Endothelial cell of umbilical vein (primary cell): Measurements from ENCODE around the gene MTR. TPM values are rescaled to one million over a fixed set of nuclear protein-coding genes. Genes with fewer than 3 reads are reported as not detected.

ENCODE experiments used
- Bru-seq: library from RNA; stranded (reverse); fragments of 400-500 nt; gene quantifications from one replicate; lab custom pipeline; 2021; lab: Mats Ljungman, UMichigan
- BruChase-seq, 2 experiments: library from RNA; stranded (reverse); fragments of 400-500 nt; gene quantifications; one replicate each; lab custom pipeline; 2021; lab: Mats Ljungman, UMichigan
- BruUV-seq: library from RNA; stranded (reverse); fragments of 400-500 nt; replicated peaks from 2 replicates; lab custom pipeline; 2021; lab: Mats Ljungman, UMichigan
- CTCF ChIA-PET: fragments of 300-600, 350-600 bp; sonication (Branson Sonifier 250); formaldehyde crosslinking; loops from one replicate; lab custom pipeline; 2021; ENCODE audit warnings: antibody characterized with exemption, inconsistent platforms; lab: Charles Lee
- POLR2A ChIA-PET: fragments of 300-600, 350-600 bp; sonication (Branson Sonifier 250); formaldehyde crosslinking; loops from one replicate; lab custom pipeline; 2021; ENCODE audit warnings: antibody characterized with exemption, inconsistent platforms; lab: Charles Lee
- DNase-seq: peaks from one replicate; pipeline ENCODE4 v3.0.0-alpha.2; 2011; ENCODE audit warnings: low read depth, low spot score
- FAIRE-seq: peaks from 2 replicates; lab custom pipeline; 2011; peaks lifted over from hg19 to GRCh38; lab: Jason Lieb, UNC
- H2AFZ ChIP-seq: 2 replicates; pipeline ENCODE4 v1.6.0; 2012; ENCODE audit warnings: low read depth, low read length, control low read depth, inconsistent platforms
- H3K27ac ChIP-seq: 2 replicates; pipeline ENCODE4 v1.5.1; 2011; ENCODE audit warnings: low read depth, mild to moderate bottlenecking, control low read depth, low read length, moderate library complexity; ENCODE audit not compliant: insufficient read depth
- H3K27me3 ChIP-seq, 2 experiments: 2 replicates each; pipeline versions ENCODE4 v1.6.0 to v1.6.1; 2011; ENCODE audit warnings: low read length in 2 of 2, mixed read lengths in 1 of 2; ENCODE audit not compliant: control insufficient read depth in 2 of 2, insufficient read depth in 2 of 2
- H3K36me3 ChIP-seq, 2 experiments: 2 replicates in 1 of 2; 3 replicates in 1 of 2; pipeline ENCODE4 v1.5.1; 2011; ENCODE audit warnings: low read length in 2 of 2, mild to moderate bottlenecking in 1 of 2, moderate library complexity in 1 of 2; ENCODE audit not compliant: control insufficient read depth in 2 of 2, insufficient read depth in 2 of 2; ENCODE audit errors: extremely low read depth in 1 of 2
- H3K4me1 ChIP-seq: 3 replicates; pipeline ENCODE4 v1.5.1; 2011; ENCODE audit warnings: mild to moderate bottlenecking, low read length; ENCODE audit not compliant: control insufficient read depth, insufficient read depth; ENCODE audit errors: extremely low read depth
- H3K4me2 ChIP-seq: 2 replicates; pipeline ENCODE4 v1.6.1; 2011; ENCODE audit warnings: low read length, control low read depth, mixed read lengths; ENCODE audit not compliant: insufficient read depth
- H3K4me3 ChIP-seq, 3 experiments: fragments of 200-600 bp in 1 of 3; sonication (generic), shearing (Covaris generic) in 1 of 3; replicated peaks in 1 of 3; 2 replicates each; pipeline ENCODE4 v1.5.1; 2011 to 2016; ENCODE audit warnings: control low read depth in 3 of 3, low read length in 3 of 3, mild to moderate bottlenecking in 2 of 3, inconsistent platforms in 1 of 3, low read depth in 1 of 3, moderate library complexity in 1 of 3; ENCODE audit not compliant: insufficient read depth in 1 of 3
- H3K79me2 ChIP-seq: 2 replicates; pipeline ENCODE4 v1.6.0; 2012; ENCODE audit warnings: low read length, inconsistent platforms; ENCODE audit not compliant: control insufficient read depth, insufficient read depth
- H3K9ac ChIP-seq: replicated peaks from 2 replicates; pipeline ENCODE3; 2011; ENCODE audit warnings: low read length, control low read depth; ENCODE audit not compliant: insufficient read depth; ENCODE audit errors: extremely low read depth
- H3K9me1 ChIP-seq: replicated peaks from 3 replicates; pipeline ENCODE4 v1.6.0; 2011; ENCODE audit warnings: mild to moderate bottlenecking, low read length; ENCODE audit not compliant: control insufficient read depth, insufficient read depth; ENCODE audit errors: extremely low read depth
- H3K9me3 ChIP-seq: replicated peaks from 2 replicates; pipeline ENCODE4 v1.5.1; 2012; ENCODE audit warnings: low read length, inconsistent platforms; ENCODE audit not compliant: control insufficient read depth, insufficient read depth
- H4K20me1 ChIP-seq: replicated peaks from 2 replicates; pipeline ENCODE3; 2011; ENCODE audit warnings: mild to moderate bottlenecking, low read length; ENCODE audit not compliant: control insufficient read depth, insufficient read depth; ENCODE audit errors: extremely low read depth
- EZH2 ChIP-seq: IDR thresholded peaks from 2 replicates; pipeline ENCODE4 v1.6.1; 2012; ENCODE audit warnings: borderline replicate concordance, low read depth, mild to moderate bottlenecking, moderate library complexity, low read length, inconsistent platforms; ENCODE audit not compliant: severe bottlenecking
- FOS ChIP-seq: IDR thresholded peaks from 2 replicates; pipeline ENCODE4 v1.6.1; 2011; ENCODE audit warnings: mild to moderate bottlenecking, low read length, moderate library complexity, borderline replicate concordance; ENCODE audit not compliant: insufficient read depth
- GATA2 ChIP-seq: IDR thresholded peaks from 2 replicates; pipeline ENCODE4 v1.7.0; 2011; ENCODE audit warnings: low read depth, mild to moderate bottlenecking, moderate library complexity, mixed read lengths, low read length; ENCODE audit not compliant: insufficient read length, insufficient read depth
- MYC ChIP-seq: IDR thresholded peaks from one replicate; pipeline ENCODE4 v1.6.1; 2011; ENCODE audit warnings: mild to moderate bottlenecking, low read depth, low read length
- POLR2A ChIP-seq: IDR thresholded peaks from 2 replicates; pipeline ENCODE4 v1.6.1; 2012; ENCODE audit warnings: low read depth, mild to moderate bottlenecking, control low read depth, low read length
- POLR2AphosphoS5 ChIP-seq: IDR thresholded peaks from 2 replicates; pipeline ENCODE4 v1.6.1; 2012; ENCODE audit warnings: low read depth, mild to moderate bottlenecking, control low read depth, low read length, moderate library complexity; ENCODE audit not compliant: insufficient read depth
- dilution Hi-C: fragments of 300-500 bp; cut with MboI; formaldehyde crosslinking; loops from one replicate; pipeline ENCODE4 v1.15.0; 2019; ENCODE audit warnings: low sequenced_read_pairs; ENCODE audit not compliant: extremely low pct_ligation_motif_present
- intact Hi-C: fragments of 100-400 bp; cut with micrococcal nuclease; formaldehyde crosslinking; loops from one replicate; pipeline ENCODE4 v1.10.0; 2022
- long read RNA-seq: library from polyadenylated mRNA; stranded (forward); transcript quantifications from one replicate; pipeline ENCODE4 v2.0.0, GENCODE V29; 2021
- polyA minus RNA-seq, 3 experiments: library from RNA; depleted of rRNA, polyadenylated mRNA; stranded (reverse); fragments of >200 nt; gene quantifications; 1 replicate in 1 of 3; 2 replicates in 2 of 3; pipeline ENCODE4 v1.2.3, GENCODE V29; 2011
- polyA plus RNA-seq, 4 experiments: library from polyadenylated mRNA; depleted of rRNA in 3 of 4; stranded (reverse) in 3 of 4; unstranded in 1 of 4; fragments of >200 nt; gene quantifications; 2 replicates each; pipeline versions ENCODE4 v1.2.1 to v1.2.3, GENCODE V29; 2011 to 2012; ENCODE audit warnings: missing spikeins in 1 of 4
- total RNA-seq: library from RNA; stranded (reverse); gene quantifications from 2 replicates; pipeline ENCODE4 v1.2.3, GENCODE V29; 2021
- TF ChIP-seq, protein P1 (sequence below): IDR thresholded peaks from 2 replicates; pipeline ENCODE4 v1.6.1; 2011; ENCODE audit not compliant: insufficient read depth, insufficient read length

Gene MTR
- total RNA-seq (41.8 and 45.2 TPM in 2 replicates), polyA plus RNA-seq (5.3 and 6.7 TPM in 2 replicates), polyA minus RNA-seq (33.6 and 34.1 TPM in 2 replicates), Bru-seq, nascent RNA (percentile 82 among the genes with signal in this experiment), BruChase-seq, experiment 1, labeled RNA remaining after a 6-hour chase (percentile 81 among the genes with signal in this experiment), BruChase-seq, experiment 2, labeled RNA remaining after a 2-hour chase (percentile 88 among the genes with signal in this experiment)
- polyA plus RNA-seq (2011; cell fraction: cytosol; rRNA removed): 6.9 TPM in 2 replicates
- 27.1 and 27.3 TPM in 2 replicates for polyA plus RNA-seq (2011; cell fraction: nucleus; rRNA removed)
- 20.3 and 24.1 TPM in 2 replicates for polyA plus RNA-seq (2012)
- 15.2 TPM for polyA minus RNA-seq (2011; cell fraction: cytosol; rRNA and poly(A)+ RNA removed)
- polyA minus RNA-seq (2011; cell fraction: nucleus; rRNA and poly(A)+ RNA removed): 25.5 and 36.7 TPM in 2 replicates
- long read RNA-seq, full-length matches to known transcripts: 2 of 76 reads
- long read RNA-seq, partial matches to known transcripts: 0 of 76 reads
- long read RNA-seq, other reads (novel, unspliced or antisense): 74 of 76 reads

DNA sequence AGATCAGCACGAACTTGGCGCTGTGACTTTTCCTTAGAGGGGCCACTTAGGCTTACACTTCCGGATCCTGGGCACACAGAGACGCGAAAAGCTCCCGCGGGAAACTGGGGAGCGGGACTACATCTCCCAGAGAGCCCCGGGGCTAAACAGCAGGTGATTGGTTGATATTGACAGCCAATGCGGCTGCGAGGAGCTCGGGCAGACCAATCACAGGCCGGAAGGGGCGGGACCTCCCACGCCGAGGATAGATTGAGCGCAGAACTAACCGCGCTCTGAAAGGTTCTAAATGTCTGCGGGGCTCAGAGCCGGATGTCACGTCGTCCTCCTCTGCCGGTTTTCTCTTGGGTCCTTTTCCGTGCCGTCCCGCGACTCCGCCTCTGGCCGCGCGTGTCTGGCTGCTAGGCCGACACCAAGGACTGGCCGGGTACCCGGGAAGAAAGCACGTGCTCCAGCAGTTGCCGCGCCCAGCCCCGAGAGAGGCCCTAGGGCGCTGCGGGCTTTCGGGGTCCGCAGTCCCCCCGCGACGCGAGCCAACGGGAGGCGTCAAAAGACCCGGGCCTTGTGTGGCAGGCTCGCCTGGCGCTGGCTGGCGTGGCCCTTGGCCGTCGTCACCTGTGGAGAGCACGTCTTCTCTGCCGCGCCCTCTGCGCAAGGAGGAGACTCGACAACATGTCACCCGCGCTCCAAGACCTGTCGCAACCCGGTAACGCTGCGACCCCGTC is at the start of gene MTR:
Gene MTR, plus strand, starts transcription at position 258 of the 722 bp plus-strand sequence. Its CDS starts 412 bp downstream, at position 670.
- peaks cover 25% of the 10 kb centered on the region for H3K79me2 ChIP-seq
- dilution Hi-C loops: no loop called here

More for the DNA sequence above, at the start of gene MTR:
- intact Hi-C loops: loop anchor here (1.0 to 5.0 kb wide), 7 partner anchors 61 to 653 kb away; partner anchors contain the start of genes ACTN2, ERO1B, GPR137B and HEATR1
- Histone ChIP-seq H3K27me3 (no peaks in the 10 kb centered on the region), H3K9me3 (no peaks in the 10 kb centered on the region), H4K20me1 (no peaks in the 10 kb centered on the region), H3K27ac (peak within 1 kb of the TSS; percentile 39), H3K4me1 (peaks cover 11% of the 10 kb centered on the region), H2AFZ (peak within 1 kb of the TSS; percentile 81), H3K4me3 (peak within 1 kb of the TSS; percentile 50 to 92 (median 85)), H3K36me3 (no peaks in the 10 kb centered on the region), H3K9me1 (no peaks in the 10 kb centered on the region), H3K9ac (peak within 1 kb of the TSS; percentile 68), H3K4me2 (peak within 1 kb of the TSS; percentile 98)
- no peak for TF ChIP-seq GATA2
- TF ChIP-seq FOS: no peak
- TF ChIP-seq, protein P1, sequence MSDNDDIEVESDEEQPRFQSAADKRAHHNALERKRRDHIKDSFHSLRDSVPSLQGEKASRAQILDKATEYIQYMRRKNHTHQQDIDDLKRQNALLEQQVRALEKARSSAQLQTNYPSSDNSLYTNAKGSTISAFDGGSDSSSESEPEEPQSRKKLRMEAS: peak; percentile 71
- TF ChIP-seq POLR2AphosphoS5: peak; percentile 85
- peak; percentile 89 for TF ChIP-seq POLR2A
- no peak for TF ChIP-seq MYC
- TF ChIP-seq EZH2: no peak
- DNase-seq: peak; percentile 98
- CTCF ChIA-PET: interaction anchor here (0.9 to 2.5 kb wide), 9 partner anchors 9 to 767 kb away, joined by 3 to 21 read pairs (median 4); partner anchors contain the start of gene HEATR1
- POLR2A ChIA-PET: interaction anchor here (1.2 kb wide), 1 partner anchor 191 kb away, joined by 8 read pairs; the partner anchor contains the start of gene HEATR1
- FAIRE-seq: peak; percentile 95
- BruUV-seq: TSS peak; percentile 55
